GM12878 (cell line): ENCODE data around the gene CD58. TPM values are rescaled to one million over a fixed set of nuclear protein-coding genes. Genes with fewer than 3 reads are reported as not detected.
"Not testable (repeated sequence)": the region's sequence is repeated elsewhere in the genome, so short reads cannot be mapped to it uniquely, and the experiment has no call there.

Experiments used
- ATAC-seq: fragments of 200-7000 bp; cut with Tn5 transposase; 3 replicates; pipeline ENCODE4 v1.9.1; 2020; ENCODE audit warnings: mild to moderate bottlenecking, moderate library complexity
- BruUV-seq: library from RNA; stranded (reverse); fragments of 400-500 nt; replicated peaks from 2 replicates; lab custom pipeline; 2021; lab: Mats Ljungman, UMichigan
- CTCF ChIA-PET: fragments of 300-600 bp; sonication (Branson Sonifier 250); formaldehyde crosslinking; extraction: SDS; loops from one replicate; lab custom pipeline; 2021; ENCODE audit warnings: inconsistent platforms; lab: Yijun Ruan, JAX
- POLR2A ChIA-PET: fragments of 350-600 bp; formaldehyde crosslinking; extraction: SDS; loops from one replicate; lab custom pipeline; 2021; ENCODE audit warnings: inconsistent platforms; lab: Charles Lee
- RAD21 ChIA-PET: fragments of 300-600 bp; sonication (Branson Sonifier 250); formaldehyde crosslinking; loops from one replicate; lab custom pipeline; 2023; ENCODE audit warnings: antibody characterized with exemption; ENCODE audit not compliant: unreplicated experiment; lab: Charles Lee
- SMC1A ChIA-PET: fragments of 300-600 bp; sonication (Branson Sonifier 250); formaldehyde crosslinking; loops from one replicate; lab custom pipeline; 2023; ENCODE audit not compliant: unreplicated experiment, uncharacterized antibody; lab: Charles Lee
- DNase-seq: peaks from one replicate; pipeline ENCODE4 v3.0.0-alpha.2; 2011; ENCODE audit warnings: low read depth, low spot score
- FAIRE-seq: peaks from 3 replicates; lab custom pipeline; 2011; peaks lifted over from hg19 to GRCh38; lab: Jason Lieb, UNC
- H2AFZ ChIP-seq: 2 replicates; pipeline ENCODE4 v1.6.0; 2011; ENCODE audit warnings: low read depth, low read length, control low read depth; ENCODE audit not compliant: control insufficient read depth
- H3K27ac ChIP-seq: 2 replicates; pipeline ENCODE4 v1.5.1; 2011; ENCODE audit warnings: control low read depth; ENCODE audit not compliant: control insufficient read depth, insufficient read depth
- H3K27me3 ChIP-seq, 2 experiments: replicated peaks in 1 of 2; 2 replicates each; pipeline versions ENCODE4 v1.6.0 to v1.6.1; 2011; ENCODE audit warnings: low read length in 1 of 2; ENCODE audit not compliant: control insufficient read depth in 2 of 2, insufficient read depth in 2 of 2
- H3K36me3 ChIP-seq, 2 experiments: 2 replicates each; pipeline ENCODE4 v1.5.1; 2011; ENCODE audit warnings: low read length in 1 of 2; ENCODE audit not compliant: control insufficient read depth in 2 of 2, insufficient read depth in 2 of 2
- H3K4me1 ChIP-seq: 2 replicates; pipeline ENCODE4 v1.6.1; 2011; ENCODE audit warnings: mild to moderate bottlenecking, low read length, moderate library complexity, mixed read lengths; ENCODE audit not compliant: control insufficient read depth, insufficient read depth
- H3K4me2 ChIP-seq: 2 replicates; pipeline ENCODE4 v1.6.0; 2011; ENCODE audit warnings: control low read depth; ENCODE audit not compliant: control insufficient read depth, insufficient read depth
- H3K4me3 ChIP-seq: fragments of 200-600 bp; sonication (generic); 2 replicates; pipeline ENCODE4 v1.5.1; 2016
- H3K79me2 ChIP-seq: 2 replicates; pipeline ENCODE4 v1.6.0; 2011; ENCODE audit warnings: low read length; ENCODE audit not compliant: control insufficient read depth, insufficient read depth
- H3K9ac ChIP-seq: 2 replicates; pipeline ENCODE4 v1.8.0; 2011; ENCODE audit warnings: low read length, control low read depth, mixed read lengths; ENCODE audit not compliant: control insufficient read depth, insufficient read depth
- H3K9me3 ChIP-seq: replicated peaks from 3 replicates; pipeline ENCODE4 v1.5.1; 2011; ENCODE audit warnings: mild to moderate bottlenecking, low read length; ENCODE audit not compliant: control insufficient read depth, insufficient read depth
- H4K20me1 ChIP-seq: 2 replicates; pipeline ENCODE4 v1.6.0; 2011; ENCODE audit not compliant: control insufficient read depth, insufficient read depth
- BHLHE40 ChIP-seq, 2 experiments: fragments of 450-650 bp in 1 of 2; IDR thresholded peaks; 2 replicates each; pipeline ENCODE4 v1.6.1; 2011 to 2017; ENCODE audit warnings: low read depth in 2 of 2, borderline replicate concordance in 1 of 2, improper control_type of control experiment in 1 of 2, low read length in 1 of 2, mild to moderate bottlenecking in 1 of 2
- BRCA1 ChIP-seq: IDR thresholded peaks from 2 replicates; pipeline ENCODE4 v1.6.1; 2011; ENCODE audit warnings: low read depth, low read length, improper control_type of control experiment
- CBFB ChIP-seq: IDR thresholded peaks from 2 replicates; pipeline ENCODE4 v1.6.1; 2016; ENCODE audit warnings: antibody characterized with exemption, low read depth
- ESRRA ChIP-seq: IDR thresholded peaks from 2 replicates; pipeline ENCODE4 v1.6.1; 2012; ENCODE audit warnings: mild to moderate bottlenecking, low read length, improper control_type of control experiment
- HCFC1 ChIP-seq: fragments of 150-350 bp; IDR thresholded peaks from 2 replicates; pipeline ENCODE4 v1.6.1; 2014; ENCODE audit warnings: low read length
- NFXL1 ChIP-seq: fragments of 450-650 bp; IDR thresholded peaks from 2 replicates; pipeline ENCODE4 v1.6.1; 2017; ENCODE audit warnings: antibody characterized with exemption, mild to moderate bottlenecking, borderline replicate concordance
- NFYB ChIP-seq: IDR thresholded peaks from 2 replicates; pipeline ENCODE4 v1.6.1; 2011; ENCODE audit warnings: low read depth, mild to moderate bottlenecking, low read length, improper control_type of control experiment, moderate library complexity; ENCODE audit not compliant: insufficient read depth
- NRF1 ChIP-seq: conservative IDR thresholded peaks from 2 replicates; pipeline ENCODE4 v1.6.1; 2011; ENCODE audit warnings: mild to moderate bottlenecking, low read depth, low read length, improper control_type of control experiment
- SREBF2 ChIP-seq: IDR thresholded peaks from 2 replicates; pipeline ENCODE4 v1.6.1; 2012; ENCODE audit warnings: mild to moderate bottlenecking, low read length
- ZNF622 ChIP-seq: fragments of 450-650 bp; IDR thresholded peaks from 2 replicates; pipeline ENCODE4 v1.6.1; 2017; ENCODE audit warnings: mild to moderate bottlenecking, inconsistent platforms
- WGBS: methylation state at CpG from one replicate; pipeline ENCODE4 v1.1.6; 2016; ENCODE audit warnings: low lambda C conversion rate; ENCODE audit not compliant: insufficient replicate concordance, insufficient coverage; ENCODE audit errors: missing lambda C conversion rate; 5-methylcytosine and 5-hydroxymethylcytosine counted together
- in situ Hi-C: fragments of 300-500 bp; cut with MboI; formaldehyde crosslinking; loops from 9 replicates; pipeline ENCODE4 v1.14.3; 2018; ENCODE audit warnings: mixed read lengths
- intact Hi-C: fragments of 100-400 bp; cut with micrococcal nuclease; formaldehyde crosslinking; loops from one replicate; pipeline ENCODE4 v1.14.2; 2022; ENCODE audit not compliant: unreplicated experiment
- polyA plus RNA-seq, 11 experiments: library from polyadenylated mRNA; depleted of rRNA in 4 of 11; unstranded in 6 of 11; stranded (reverse) in 5 of 11; fragments of >200 nt; fragmentation: Nextera tagmentation in 4 of 11; fragmentation: Illumina TruSeq in 1 of 11; extraction: Ambion mirVana in 4 of 11; extraction: Trizol in 1 of 11; gene quantifications; 1 replicate in 1 of 11; 2 replicates in 10 of 11; pipeline versions ENCODE4 v1.2.1 to v1.2.3, GENCODE V29; 2011 to 2016; ENCODE audit warnings: inconsistent platforms in 2 of 11, missing spikeins in 2 of 11, low read depth in 1 of 11
- total RNA-seq, 4 experiments: library from RNA; depleted of rRNA in 3 of 4; stranded (reverse); fragments of >200 nt in 3 of 4; fragmentation: Illumina TruSeq in 1 of 4; extraction: Trizol in 1 of 4; gene quantifications; 2 replicates each; pipeline versions ENCODE4 v1.2.1 to v1.2.3, GENCODE V29; 2013 to 2021
- TF ChIP-seq, protein P1 (sequence below): fragments of 450-650 bp; IDR thresholded peaks from 2 replicates; pipeline ENCODE4 v1.6.1; 2014; ENCODE audit warnings: mild to moderate bottlenecking

The CD58 gene
- total and polyA plus RNA-seq, 10 of the 15 experiments (the other 5 are each of a cell fraction or from before 2014, with no cell fraction given) = 70.4 to 252 (median 129) TPM

DNA sequence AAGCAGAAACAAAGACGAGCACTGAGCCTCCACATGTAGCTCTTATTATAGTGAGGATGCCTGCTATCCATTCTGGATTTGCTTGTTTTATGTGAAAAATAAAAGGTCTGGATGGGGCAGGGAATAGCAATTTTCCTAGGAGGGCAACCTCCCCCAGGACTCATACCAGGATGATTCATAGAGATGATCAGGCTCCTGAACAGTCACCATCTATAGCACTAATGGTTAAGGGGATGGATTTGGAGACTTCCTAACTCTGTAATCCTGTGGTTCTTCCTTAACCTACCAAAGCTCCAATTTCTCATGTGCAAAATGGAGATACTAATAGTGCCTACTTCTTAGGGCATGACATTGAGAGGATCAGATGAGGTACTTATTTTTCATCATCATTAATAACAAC, 34.5 kb upstream of the CD58 start:
- RAD21 ChIA-PET = no interaction called here
- SMC1A ChIA-PET = interaction anchor here (0.6 kb wide), 1 partner anchor 19 kb away, joined by 3 read pairs; no protein-coding TSS in a partner anchor
- Histone ChIP-seq H3K9me3 (no peaks in the 10 kb centered on the region; the same call in 2 of the 3 replicates), H2AFZ (no peak overlapping the region), H3K9ac (no peak overlapping the region), H3K27me3 (no peaks in the 10 kb centered on the region), H3K79me2 (no peaks in the 10 kb centered on the region), H3K27ac (no peak overlapping the region), H3K4me1 (no peaks in the 10 kb centered on the region), H3K36me3 (no peaks in the 10 kb centered on the region), H3K4me2 (no peak overlapping the region), H3K4me3 (no peak overlapping the region), H4K20me1 (no peaks in the 10 kb centered on the region)
- TF ChIP-seq, protein P1, sequence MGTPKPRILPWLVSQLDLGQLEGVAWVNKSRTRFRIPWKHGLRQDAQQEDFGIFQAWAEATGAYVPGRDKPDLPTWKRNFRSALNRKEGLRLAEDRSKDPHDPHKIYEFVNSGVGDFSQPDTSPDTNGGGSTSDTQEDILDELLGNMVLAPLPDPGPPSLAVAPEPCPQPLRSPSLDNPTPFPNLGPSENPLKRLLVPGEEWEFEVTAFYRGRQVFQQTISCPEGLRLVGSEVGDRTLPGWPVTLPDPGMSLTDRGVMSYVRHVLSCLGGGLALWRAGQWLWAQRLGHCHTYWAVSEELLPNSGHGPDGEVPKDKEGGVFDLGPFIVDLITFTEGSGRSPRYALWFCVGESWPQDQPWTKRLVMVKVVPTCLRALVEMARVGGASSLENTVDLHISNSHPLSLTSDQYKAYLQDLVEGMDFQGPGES = no peak
- TF ChIP-seq CBFB = no peak
- no peak for TF ChIP-seq BRCA1
- no peak for TF ChIP-seq ESRRA
- no peak for TF ChIP-seq SREBF2
- no peak for TF ChIP-seq ZNF622
- TF ChIP-seq BHLHE40 (IDR thresholded peaks at IDR 0.05; ENCODE audit: borderline replicate concordance in 1 of 2, low read depth in 2 of 2, low read length in 1 of 2) = no peak
- TF ChIP-seq NFXL1 = no peak
- no peak for TF ChIP-seq NRF1
- TF ChIP-seq HCFC1 = no peak
- TF ChIP-seq NFYB = no peak
- BruUV-seq = no TSS peak
- in situ Hi-C loops = no loop called here
- POLR2A ChIA-PET = no interaction called here
- 100% methylated on average over 1 of the region's 1 CpG for WGBS
- FAIRE-seq = no peak
- CTCF ChIA-PET = no interaction called here
- no peak for DNase-seq
- ATAC-seq = no peak
- intact Hi-C loops = no loop called here

DNA sequence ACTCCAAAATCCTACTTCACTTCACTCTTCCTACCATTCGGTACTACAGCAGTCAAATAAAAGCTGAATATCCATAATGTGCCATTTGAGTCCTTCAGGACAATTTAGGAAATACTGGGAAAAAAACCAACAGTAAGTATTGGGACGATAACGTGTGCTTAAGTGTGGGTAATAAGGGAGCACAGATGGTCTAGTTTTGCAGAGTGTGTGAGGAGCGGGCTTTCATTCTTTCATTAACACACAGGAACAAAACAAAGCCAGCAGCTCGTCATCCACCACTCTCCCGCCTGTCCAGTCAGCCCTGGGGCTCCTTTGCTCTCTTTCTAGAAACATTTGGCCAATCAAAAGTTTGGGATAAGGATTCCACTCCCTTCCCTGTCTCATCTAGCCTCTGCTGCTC, 33.6 kb upstream of the CD58 start:
- H3K9me3 ChIP-seq, H3K36me3 ChIP-seq, H3K27me3 ChIP-seq, H3K27ac ChIP-seq, CTCF ChIA-PET, H3K4me1 ChIP-seq, H4K20me1 ChIP-seq, H3K9ac ChIP-seq, H3K4me3 ChIP-seq, H3K79me2 ChIP-seq, H3K4me2 ChIP-seq, H2AFZ ChIP-seq, ATAC-seq, FAIRE-seq, POLR2A ChIA-PET, RAD21 ChIA-PET, DNase-seq, in situ Hi-C loops, intact Hi-C loops, BruUV-seq, SMC1A ChIA-PET: not testable (repeated sequence)
- 58% methylated on average over 6 of the region's 6 CpGs for WGBS

DNA sequence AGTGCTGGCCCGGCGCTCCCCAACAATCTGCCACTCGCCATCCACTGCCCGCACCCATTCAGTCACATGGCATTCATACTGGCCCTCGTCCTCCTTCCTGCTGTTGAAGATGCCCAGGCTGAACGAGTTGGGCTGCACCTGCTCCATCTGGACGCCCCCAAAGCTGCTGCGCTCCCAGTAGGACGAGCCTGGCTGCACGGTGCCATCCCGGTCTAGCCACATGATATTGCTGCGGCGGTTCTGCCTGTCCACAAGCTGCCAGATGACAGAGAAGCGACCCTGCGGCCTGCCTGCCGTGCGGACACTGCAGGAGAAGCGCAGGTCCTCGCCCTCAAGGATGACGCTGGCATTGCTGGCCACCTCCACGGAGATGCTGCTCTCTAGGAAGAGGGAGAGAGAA, 32.8 kb upstream of the CD58 start:
- H3K4me3 ChIP-seq, DNase-seq, H3K4me2 ChIP-seq, SMC1A ChIA-PET, ATAC-seq, BruUV-seq, H2AFZ ChIP-seq, POLR2A ChIA-PET, H3K9me3 ChIP-seq, H3K36me3 ChIP-seq, CTCF ChIA-PET, FAIRE-seq, H3K4me1 ChIP-seq, H4K20me1 ChIP-seq, H3K27me3 ChIP-seq, H3K79me2 ChIP-seq, H3K9ac ChIP-seq, intact Hi-C loops, RAD21 ChIA-PET, H3K27ac ChIP-seq, in situ Hi-C loops: not testable (repeated sequence)
- 78% methylated on average over 21 of the region's 21 CpGs for WGBS
